NCI-H1105 (cell line): ENCODE data around the gene SLC25A4.

ENCODE experiments used
- DNase-seq: peaks from one replicate; lab custom pipeline; 2025; lab: John Stamatoyannopoulos, UW

The SLC25A4 gene

GRCh38 chr4:185120631-185120946 lies 22.5 kb upstream of the SLC25A4 start:
- no peak for DNase-seq

- no peak for DNase-seq
Observed at GRCh38 chr4:185122681-185123345, 20.3 kb upstream of the SLC25A4 start.

GRCh38 chr4:185124006-185124405 lies 19.1 kb upstream of the SLC25A4 start:
- DNase-seq: no peak

- no peak for DNase-seq
Observed at GRCh38 chr4:185127021-185127925, 15.8 kb upstream of the SLC25A4 start.

GRCh38 chr4:185128272-185129119 lies 14.6 kb upstream of the SLC25A4 start:
- DNase-seq: no peak

GRCh38 chr4:185134307-185134869 lies 8.7 kb upstream of the SLC25A4 start:
- no peak for DNase-seq

GRCh38 chr4:185137233-185137925 lies 5.7 kb upstream of the SLC25A4 start:
- DNase-seq: no peak

GRCh38 chr4:185138161-185138560 lies 4.9 kb upstream of the SLC25A4 start:
- DNase-seq: no peak

- no peak for DNase-seq
Observed at GRCh38 chr4:185139736-185140135, 3.3 kb upstream of the SLC25A4 start.

GRCh38 chr4:185141777-185142176 lies 1.3 kb upstream of the SLC25A4 start:
- no peak for DNase-seq

- DNase-seq: no peak
Observed at GRCh38 chr4:185142564-185142911, 528 bp upstream of the SLC25A4 start.

GRCh38 chr4:185143601-185143969 lies 519 bp downstream of the SLC25A4 start:
- DNase-seq: no peak

GRCh38 chr4:185144601-185145240 lies 1.7 kb downstream of the SLC25A4 start:
- no peak for DNase-seq

- no peak for DNase-seq
Observed at GRCh38 chr4:185145572-185145971, 2.5 kb downstream of the SLC25A4 start.

- no peak for DNase-seq
Observed at GRCh38 chr4:185149392-185149791, 6.3 kb downstream of the SLC25A4 start.

GRCh38 chr4:185151296-185151695 lies 8.2 kb downstream of the SLC25A4 start:
- DNase-seq: no peak

- no peak for DNase-seq
Observed at GRCh38 chr4:185165605-185166063, 22.6 kb downstream of the SLC25A4 start.

- no peak for DNase-seq
Observed at GRCh38 chr4:185167234-185167633, 24.2 kb downstream of the SLC25A4 start.

- DNase-seq: no peak
Observed at GRCh38 chr4:185171373-185172071, 28.5 kb downstream of the SLC25A4 start.

GRCh38 chr4:185179488-185179887 lies 36.4 kb downstream of the SLC25A4 start:
- no peak for DNase-seq

- no peak for DNase-seq
Observed at GRCh38 chr4:185182239-185182638, 39.2 kb downstream of the SLC25A4 start.
